GM19395 (cell line): ENCODE measurements around the gene PRICKLE1.

ENCODE experiments used
- ATAC-seq: cut with Tn5 transposase; IDR thresholded peaks from one replicate; pipeline ENCODE4 v1.9.1; 2021; ENCODE audit warnings: mild to moderate bottlenecking, moderate library complexity; ENCODE audit not compliant: unreplicated experiment

The PRICKLE1 gene

GRCh38 chr12:42588524-42589464 is 752 bp downstream of the PRICKLE1 start:
- ATAC-seq, result peak; percentile 35

GRCh38 chr12:42587601-42588523 is 1.7 kb downstream of the PRICKLE1 start:
- ATAC-seq, result no peak

- ATAC-seq, result no peak
These were observed 3.3 kb downstream of the PRICKLE1 start for GRCh38 chr12:42586268-42586667.

GRCh38 chr12:42585841-42586216 is 3.7 kb downstream of the PRICKLE1 start:
- no peak for ATAC-seq

- ATAC-seq, result no peak
These were observed 4.2 kb downstream of the PRICKLE1 start for GRCh38 chr12:42585154-42585840.

GRCh38 chr12:42584651-42585111 is 4.9 kb downstream of the PRICKLE1 start:
- no peak for ATAC-seq

- no peak for ATAC-seq
These were observed 6.5 kb downstream of the PRICKLE1 start for GRCh38 chr12:42583016-42583415.

- ATAC-seq, result no peak
These were observed 7.0 kb downstream of the PRICKLE1 start for GRCh38 chr12:42582498-42582897.

GRCh38 chr12:42582050-42582449 is 7.5 kb downstream of the PRICKLE1 start:
- ATAC-seq, result no peak

GRCh38 chr12:42576374-42576773 is 13.2 kb downstream of the PRICKLE1 start:
- ATAC-seq, result no peak

- ATAC-seq, result no peak
These were observed 13.8 kb downstream of the PRICKLE1 start for GRCh38 chr12:42575717-42576116.

- no peak for ATAC-seq
These were observed 14.7 kb downstream of the PRICKLE1 start for GRCh38 chr12:42574851-42575266.

GRCh38 chr12:42571327-42572009 is 18.1 kb downstream of the PRICKLE1 start:
- ATAC-seq, result peak; percentile 52

- no peak for ATAC-seq
These were observed 19.5 kb downstream of the PRICKLE1 start for GRCh38 chr12:42570076-42570475.

GRCh38 chr12:42568952-42569915 is 20.3 kb downstream of the PRICKLE1 start:
- peak; percentile 75 for ATAC-seq

GRCh38 chr12:42565633-42566032 is 23.9 kb downstream of the PRICKLE1 start:
- ATAC-seq, result no peak

GRCh38 chr12:42564996-42565395 is 24.6 kb downstream of the PRICKLE1 start:
- no peak for ATAC-seq

- no peak for ATAC-seq
These were observed 25.0 kb downstream of the PRICKLE1 start for GRCh38 chr12:42564556-42564955.

- ATAC-seq, result no peak
These were observed 28.6 kb downstream of the PRICKLE1 start for GRCh38 chr12:42560977-42561376.
